ENCODE data around the gene LPP.

The LPP gene

DNA sequence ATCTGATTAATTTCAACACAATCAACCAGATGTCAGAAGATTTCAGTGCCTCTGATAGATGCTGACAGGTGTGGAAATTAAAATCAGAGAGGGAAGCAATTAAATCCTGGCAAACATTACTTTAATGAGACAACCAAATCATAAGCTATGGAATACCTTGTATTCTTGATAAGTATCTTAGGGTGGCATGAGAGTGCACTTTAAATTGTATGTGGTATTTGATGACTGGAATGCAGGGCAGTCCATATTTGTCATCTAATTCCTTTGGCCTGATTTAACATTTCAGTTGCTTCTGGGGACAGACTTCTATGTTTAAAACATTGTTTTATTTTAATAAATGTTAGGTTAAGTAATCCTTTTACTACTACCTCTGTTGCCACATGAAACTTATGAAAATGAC lies 184.1 kb downstream of the LPP start:
- no peak for DNase-seq (ENCODE audit: low read depth)

DNA sequence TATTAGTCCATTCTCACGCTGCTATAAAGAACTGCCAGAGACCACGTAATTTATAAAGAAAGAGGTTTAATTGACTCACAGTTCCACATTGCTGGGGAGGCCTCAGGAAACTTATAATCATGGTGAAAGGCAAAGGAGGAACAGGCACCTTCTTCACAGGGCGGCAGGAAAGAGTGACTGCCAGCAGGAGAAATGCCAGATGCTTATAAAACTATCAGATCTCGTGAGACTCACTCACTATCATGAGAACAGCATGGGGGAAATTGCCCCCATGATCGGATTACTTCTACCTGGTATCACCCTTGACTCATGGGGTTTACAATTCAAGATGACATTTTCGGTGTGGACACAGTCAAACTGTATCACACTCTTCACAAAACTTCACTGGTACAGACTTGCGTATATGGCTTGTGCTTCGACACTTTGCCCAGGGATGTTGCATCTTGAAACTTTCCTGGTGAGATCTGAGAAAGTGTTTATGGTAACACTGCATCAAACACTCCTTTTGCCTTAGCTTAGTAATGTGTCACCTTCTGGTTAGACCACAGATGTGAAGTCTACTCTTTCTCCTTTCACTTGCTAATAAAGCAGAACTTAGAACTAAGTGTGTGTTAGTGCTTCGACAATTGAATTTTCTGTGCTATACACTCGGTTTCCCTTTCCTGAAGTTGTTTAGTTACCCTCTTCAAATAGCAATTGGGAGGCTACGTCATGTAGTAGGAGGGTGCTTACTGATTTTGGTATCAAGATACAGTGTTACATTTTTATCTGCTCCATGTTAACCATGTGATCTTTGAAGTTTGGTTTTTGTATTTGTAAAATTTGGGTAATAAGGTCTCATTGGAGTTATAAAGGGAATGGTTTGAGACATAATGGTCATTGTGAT lies 185.7 kb downstream of the LPP start:
- DNase-seq (ENCODE audit: low read depth) = no peak

DNA sequence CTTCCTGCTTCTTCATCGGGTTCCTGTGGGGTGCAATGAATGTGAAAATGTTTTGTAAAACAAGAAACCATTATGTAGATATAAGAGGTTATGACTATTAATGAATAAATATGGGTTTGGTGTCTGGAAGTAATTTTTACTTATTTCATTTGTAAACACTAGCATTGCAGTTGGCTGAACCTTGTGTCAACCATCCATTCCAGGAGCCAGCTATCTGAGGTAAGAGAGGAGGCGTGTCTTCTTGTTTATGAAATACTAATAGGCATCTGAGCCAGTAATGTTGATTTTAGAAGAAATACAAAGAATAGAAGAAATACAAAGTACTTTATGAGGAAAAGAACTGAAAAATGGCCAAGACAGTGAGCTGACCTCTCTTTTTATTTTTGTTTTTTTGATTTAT lies 187.5 kb downstream of the LPP start:
- no peak for DNase-seq (ENCODE audit: low read depth)

DNA sequence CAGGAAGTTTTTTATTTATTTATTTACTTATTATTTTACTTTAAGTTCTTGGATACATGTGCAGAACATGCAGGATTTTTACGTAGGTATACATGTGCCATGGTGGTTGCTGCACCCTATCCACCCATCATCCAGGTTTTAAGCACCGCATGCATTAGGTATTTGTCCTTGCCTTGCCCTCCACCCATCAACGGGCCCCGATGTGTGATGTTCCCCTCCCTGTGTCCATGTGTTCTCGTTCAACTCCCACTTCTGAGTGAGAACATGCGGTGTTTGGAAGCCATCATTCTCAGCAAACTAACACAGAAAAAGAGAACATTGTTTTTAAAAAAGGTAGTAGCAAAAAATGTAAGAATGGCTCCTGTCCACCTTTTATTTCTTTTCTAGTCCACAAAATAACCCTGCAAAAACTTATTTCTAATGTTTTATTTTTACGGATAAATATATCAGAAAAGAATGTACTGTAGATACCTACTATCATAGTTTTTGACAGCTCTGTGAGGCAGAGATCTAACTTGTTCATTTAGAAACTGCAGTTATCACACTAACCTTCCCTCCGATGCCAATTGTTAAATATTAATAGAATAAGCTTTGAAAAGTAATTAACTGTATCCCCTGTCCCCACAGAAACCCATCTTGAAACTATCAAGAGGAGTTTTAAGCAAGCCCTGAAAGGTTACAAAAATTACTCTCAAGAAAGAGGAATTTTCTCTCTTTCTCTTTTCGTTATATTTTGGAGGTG lies 189.2 kb downstream of the LPP start:
- DNase-seq (ENCODE audit: low read depth) = no peak

DNA sequence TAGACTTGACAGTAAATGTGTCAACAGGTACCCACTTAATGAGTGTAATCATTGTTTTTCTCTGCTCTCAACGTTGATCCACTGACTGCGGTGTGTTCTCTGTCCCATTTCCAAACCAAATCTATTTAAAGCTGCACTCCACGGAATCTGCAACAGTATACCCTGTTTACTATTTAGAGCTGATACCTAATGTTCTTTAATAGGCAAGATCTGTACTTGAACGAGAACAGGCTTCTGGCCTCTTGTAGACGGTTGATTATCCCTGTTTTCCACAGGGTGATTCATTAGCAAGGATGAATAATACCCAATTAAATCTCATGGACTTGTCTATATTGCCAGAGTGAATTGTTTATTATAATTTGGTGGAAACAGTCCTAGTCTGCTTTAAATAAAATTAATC lies 189.9 kb downstream of the LPP start:
- no peak for DNase-seq (ENCODE audit: low read depth)

DNA sequence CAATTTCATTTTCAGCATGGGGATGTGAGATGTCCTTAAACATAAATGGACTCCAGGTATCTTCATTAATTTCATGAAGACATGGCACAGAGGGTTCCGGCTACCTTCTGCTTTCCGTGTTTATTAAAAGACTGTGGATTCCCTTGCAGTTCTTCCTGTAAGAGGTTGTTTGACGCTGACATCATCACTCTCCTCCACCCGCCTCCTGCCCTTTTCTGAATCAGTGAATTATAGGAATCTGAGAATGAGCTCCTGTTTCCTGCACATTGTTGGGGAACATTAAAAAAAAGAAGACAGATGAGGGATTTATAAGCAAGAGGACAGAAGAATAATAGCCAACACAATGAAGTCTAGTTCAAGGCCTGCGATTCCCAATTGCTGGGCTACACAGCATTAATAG lies 191.3 kb downstream of the LPP start:
- DNase-seq (ENCODE audit: low read depth) = no peak

DNA sequence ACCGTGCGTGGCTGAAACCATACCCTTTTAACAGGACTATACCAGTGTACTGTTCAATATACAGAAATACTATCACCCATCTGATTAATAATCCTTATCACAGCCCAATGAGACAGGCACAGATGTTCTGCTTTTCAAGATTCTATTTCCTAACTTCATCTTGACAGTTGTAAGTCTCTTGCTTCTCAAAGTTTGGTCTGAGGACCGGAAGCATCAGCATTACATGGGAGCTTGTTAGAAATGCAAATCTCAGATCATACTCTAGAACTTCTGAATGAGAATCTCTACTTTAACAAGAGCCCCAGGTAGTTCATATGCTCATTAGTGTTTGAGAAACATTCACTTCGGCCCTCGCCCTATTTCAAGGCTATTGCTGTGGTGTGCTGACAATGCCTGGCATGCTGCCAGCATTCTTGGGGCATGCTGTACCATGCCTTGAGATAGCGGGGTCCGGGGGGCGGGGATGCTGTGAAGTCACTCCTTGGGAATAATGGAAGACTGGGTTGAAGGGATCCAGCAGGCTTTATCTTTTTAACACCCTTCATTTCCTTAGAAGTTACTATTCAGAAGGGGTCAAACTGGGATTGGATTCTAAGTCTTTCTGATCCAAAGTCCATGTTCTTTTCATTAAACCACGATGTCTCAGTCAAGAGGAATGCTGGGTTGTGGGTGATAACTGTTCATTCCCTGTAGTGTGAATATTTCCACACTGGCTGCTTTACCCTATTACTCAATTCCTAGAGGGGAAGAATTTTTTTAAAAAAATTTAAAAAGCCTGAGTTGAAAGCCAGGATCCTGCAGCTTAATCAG lies 194.7 kb downstream of the LPP start:
- no peak for DNase-seq (ENCODE audit: low read depth)

DNA sequence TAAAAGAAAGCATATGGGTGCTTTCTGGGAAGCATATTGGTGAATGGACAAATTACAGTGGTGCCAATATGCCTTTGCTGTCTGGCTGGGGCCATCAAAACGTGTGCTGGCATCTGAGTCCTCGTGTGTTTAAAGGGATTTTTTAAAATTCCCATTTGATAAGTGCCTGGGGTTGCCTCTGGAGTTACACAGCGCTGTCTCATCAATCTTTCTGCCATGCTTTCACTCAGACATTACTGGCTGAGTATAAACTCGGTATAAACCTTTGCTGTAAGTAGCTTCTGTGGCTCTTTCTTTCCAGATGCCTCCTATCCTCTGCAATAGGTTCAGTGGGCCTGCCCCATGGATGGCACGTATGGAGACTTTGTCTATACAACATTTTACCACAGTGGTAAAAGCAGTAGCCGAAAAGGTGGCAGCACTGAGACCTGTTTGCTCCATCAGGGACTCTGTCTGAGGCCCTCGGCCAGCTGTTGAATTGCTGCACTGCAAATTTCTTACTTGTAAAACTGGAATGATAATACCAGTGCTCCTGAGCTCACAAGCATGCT lies 195.5 kb downstream of the LPP start:
- DNase-seq (ENCODE audit: low read depth) = no peak

DNA sequence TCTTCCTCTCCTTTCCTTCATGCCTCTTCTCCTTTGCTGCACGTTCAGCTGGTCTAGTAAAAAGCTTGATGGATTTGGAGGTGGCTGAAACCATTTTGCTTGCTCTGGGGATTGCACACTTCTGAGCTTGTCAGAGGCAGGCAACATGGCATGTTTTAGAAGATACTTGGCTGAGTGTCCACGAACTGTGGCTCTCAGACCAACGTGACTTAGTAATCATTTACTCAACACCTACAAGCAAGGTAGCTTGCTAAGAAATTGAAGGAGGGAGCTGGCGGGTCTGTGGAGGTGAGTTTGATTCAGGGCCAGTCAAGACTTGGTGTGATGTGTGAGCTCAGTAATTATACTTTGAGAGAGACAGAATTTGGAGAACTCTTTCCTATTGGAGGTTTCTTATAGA lies 196.0 kb downstream of the LPP start:
- DNase-seq (ENCODE audit: low read depth) = no peak

DNA sequence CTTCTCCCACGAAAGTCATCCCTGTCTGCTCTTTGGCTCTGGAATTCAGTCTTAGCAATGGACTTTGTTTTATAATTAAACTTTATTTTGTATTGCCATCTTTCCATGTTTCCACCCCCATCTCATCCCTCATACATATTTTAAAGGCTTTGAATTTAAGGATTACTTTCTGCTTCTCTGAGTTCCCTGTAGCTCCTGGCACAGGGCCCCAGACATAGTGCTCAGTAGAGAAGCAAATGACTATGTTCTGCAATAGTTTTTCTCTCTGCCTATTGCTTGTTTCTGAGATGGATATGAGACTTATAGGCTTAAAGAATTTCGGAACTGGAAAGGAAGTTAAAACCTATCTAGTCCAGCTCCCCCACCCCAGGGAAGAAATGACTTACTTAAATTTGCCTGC lies 197.0 kb downstream of the LPP start:
- DNase-seq (ENCODE audit: low read depth) = no peak

DNA sequence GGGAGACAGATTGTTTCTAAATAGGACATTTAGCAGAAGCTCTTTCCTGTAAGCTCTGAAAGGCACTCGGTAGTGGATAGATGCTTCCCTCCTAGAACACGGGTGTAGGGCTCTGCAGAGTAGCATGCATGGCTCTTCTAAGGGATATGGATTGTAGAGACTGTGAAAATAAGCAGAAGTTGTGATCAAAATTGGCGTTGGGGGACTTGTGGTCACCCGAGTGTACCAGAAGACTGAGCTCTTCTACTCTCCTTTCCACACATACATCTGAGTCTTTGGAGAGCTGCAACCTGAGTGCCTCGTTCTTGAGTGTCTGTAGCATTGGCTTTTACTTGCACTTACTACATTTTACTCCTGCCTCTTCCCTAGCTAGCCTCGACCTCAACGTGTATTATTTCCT lies 197.7 kb downstream of the LPP start:
- no peak for DNase-seq (ENCODE audit: low read depth)

DNA sequence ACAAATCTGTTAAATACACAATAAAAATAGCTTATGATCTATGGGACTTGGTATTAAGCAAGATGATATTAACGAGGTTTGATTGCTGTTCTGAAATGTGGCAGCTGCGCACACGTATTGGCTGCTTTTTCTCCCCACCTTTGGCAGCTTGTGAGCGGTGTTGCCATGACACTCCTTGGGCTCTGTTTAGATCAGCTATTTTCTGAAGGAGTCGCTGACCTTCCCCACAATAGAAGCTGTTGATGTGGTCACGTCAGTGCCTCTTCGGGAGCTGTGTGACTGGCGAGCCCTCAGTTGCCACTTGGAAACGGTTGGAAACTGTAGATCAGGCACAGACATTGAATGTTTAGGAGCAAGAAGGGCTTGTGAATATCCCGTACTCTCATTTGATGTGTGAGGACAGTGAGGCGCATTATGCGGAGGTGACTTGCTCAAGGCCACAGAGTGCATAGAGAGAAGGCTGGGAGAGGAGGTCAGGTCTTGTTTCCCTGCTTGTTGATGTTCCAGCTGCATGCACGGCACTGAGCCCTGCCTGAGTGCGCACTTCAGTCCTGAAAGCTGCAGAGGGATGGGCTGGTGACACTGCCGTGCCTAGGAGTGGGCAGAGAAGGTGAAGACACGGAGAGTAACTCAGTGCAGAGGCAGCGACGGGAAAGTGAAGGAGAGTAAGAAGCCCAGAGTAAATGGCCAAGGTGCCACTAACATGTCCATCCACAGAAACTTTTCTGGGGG lies 198.4 kb downstream of the LPP start:
- no peak for DNase-seq (ENCODE audit: low read depth)

DNA sequence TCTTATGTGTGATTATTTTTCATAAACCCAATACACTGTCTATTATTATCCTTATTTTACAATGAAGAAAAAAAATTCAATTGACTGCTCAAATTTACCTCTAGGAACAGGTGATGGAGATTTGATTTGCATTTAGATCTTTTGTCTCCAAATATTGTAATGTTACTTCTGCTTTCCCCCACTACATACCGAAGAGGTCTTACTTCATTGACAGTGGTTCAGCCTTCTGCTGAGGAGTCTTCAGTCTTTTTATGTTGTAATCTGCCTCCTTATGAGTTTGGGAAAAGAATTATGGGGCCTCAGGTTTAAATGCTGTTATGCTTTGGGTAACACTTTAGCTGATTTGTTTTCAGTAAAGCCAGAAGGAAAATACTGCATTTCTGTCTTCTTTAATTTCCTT lies 199.5 kb downstream of the LPP start:
- DNase-seq (ENCODE audit: low read depth) = no peak

DNA sequence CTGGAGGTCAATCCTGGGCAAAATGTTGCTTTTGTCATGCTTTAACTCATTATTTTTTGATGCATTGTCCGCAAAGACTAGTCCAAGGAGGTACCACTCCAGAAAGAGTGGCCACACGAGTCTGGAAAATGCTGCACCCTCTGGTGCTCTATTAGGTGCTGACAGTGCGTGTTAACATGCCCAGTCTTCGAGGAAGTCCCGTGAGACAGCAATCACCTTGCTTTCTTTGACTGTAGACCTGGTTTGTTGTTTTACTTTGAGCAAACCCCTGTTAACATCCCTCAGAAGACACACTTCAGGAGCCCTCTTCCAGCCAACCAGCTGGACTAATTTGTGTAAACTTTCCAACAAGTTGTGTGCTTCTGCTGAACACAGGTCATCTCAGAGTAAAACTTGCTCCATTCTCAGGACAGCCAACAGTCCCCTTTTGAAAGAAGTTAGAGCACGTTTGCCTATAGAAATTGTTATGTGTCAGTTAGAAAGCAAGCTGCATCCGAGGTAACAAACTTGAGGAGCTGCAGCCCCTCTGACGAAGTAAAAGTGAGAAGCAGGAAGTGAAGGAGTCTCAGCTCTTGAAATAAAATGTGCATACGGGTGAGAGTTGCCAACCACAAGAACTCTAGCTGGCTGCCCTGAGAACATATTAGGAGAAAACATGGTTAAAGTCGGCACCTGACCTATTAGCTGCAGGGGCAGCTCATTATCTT lies 205.0 kb downstream of the LPP start:
- DNase-seq (ENCODE audit: low read depth) = no peak

DNA sequence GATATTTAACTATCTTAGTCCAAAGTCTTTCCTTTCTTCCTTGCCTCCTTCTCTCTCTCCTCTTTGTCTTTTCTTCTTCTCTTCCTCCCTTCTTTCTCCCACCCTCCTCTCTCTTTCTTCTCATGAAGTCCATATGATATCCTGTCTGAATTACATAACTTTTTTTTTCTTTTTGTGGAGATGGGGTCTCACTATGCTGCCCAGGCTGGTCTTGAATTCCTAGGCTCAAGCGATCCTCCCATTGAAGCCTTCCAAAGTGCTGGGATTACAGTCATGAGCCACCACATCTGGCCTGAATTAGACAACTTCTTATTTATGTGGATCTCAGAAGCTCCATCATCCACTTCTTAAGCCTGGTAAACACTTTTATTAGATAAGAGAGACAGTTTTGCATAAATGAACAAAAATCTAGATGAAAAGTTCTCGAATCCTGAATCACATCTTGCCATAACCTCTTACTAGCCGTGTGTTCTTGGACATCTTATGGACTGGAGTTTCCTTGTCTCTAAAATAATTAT lies 206.5 kb downstream of the LPP start:
- DNase-seq (ENCODE audit: low read depth) = no peak

DNA sequence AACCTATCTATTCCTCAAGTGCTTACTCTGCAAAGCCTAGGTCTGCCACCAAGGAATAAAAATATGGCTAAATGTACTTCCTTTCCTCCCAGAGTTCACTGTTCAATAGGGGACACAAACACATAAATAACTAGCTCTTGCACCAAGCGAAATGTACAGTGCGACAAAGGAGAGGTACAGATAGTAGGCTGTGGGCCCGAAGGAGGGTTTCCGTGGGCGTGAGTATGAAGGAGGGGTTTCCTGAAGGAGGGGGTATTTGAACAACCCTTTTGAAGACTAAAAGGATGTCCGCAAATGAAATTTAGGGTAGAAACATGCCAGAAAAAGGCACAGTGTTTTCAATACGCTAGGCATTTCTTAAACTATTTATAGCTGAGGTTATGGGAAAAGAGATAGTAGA lies 207.9 kb downstream of the LPP start:
- no peak for DNase-seq (ENCODE audit: low read depth)

DNA sequence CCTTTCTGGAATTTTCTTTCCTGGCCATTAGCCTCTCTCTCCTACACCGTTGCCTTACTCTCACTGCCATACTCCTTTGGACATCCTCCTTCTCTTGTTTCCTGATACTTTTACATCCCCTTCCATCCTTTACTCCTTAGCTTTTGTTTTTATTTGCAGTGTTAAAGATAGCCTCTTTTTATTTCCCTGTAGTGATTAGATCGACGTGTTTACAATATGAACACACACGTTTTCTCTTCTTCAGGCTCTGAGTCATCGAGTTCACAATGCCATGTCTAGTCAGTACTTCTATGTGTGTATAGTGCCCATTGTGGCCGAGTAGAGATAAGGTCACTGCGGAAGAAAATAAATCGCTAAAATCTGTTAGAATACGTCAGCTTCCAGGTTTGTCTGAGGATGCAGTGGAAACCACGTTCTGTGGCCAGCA lies 208.5 kb downstream of the LPP start:
- DNase-seq (ENCODE audit: low read depth) = no peak

DNA sequence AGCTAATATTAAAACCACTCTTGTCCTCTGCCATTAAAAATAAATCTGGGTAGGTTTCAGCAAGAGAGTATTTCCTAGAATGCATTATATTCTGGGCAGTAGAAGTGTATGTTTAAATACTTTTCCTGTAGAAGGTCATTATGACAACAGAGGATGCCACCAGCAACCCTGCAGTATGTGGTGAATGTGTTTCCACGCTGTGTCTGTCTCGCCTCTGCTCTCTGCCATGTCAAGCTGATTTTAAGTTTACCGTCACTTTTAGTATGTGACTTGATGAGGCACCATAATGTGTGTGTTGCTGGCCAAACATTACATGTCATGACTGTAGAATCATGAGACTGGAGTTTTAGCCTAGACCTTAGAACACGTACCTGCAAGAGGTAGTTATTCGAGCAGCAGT lies 211.2 kb downstream of the LPP start:
- DNase-seq (ENCODE audit: low read depth) = no peak

DNA sequence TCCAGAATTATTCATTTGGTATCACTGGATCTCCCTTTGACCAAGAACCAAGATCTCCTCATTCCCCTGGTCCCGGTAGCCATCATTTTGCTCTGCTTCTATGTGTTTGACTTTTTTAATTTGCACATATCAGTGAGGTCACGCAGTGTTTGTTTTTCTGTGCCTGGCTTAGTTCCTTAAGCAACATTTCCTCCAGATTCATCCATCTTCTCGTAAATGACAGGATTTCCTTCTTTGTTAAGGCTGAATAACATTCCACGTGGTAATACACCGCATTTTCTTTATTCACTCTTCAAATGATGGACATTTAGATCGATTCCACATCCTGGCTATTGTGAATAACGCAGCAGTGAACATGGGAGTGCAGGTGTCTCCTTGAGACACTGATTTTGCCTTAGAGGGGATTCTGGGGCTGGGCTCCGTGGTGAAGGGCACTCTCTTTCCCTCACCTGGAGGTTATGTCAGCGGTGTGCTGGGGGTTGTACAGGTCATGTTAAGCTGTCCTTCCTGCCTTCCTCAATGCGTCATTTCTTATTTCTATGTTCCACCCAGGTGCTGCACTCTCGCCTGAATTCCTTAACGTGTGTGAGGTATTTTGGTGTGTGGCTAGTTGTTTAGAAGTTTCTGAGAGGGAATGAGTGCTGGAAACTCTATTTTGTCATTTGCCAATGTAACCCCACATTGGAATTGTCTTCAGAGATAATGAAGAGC lies 212.2 kb downstream of the LPP start:
- DNase-seq (ENCODE audit: low read depth) = no peak

DNA sequence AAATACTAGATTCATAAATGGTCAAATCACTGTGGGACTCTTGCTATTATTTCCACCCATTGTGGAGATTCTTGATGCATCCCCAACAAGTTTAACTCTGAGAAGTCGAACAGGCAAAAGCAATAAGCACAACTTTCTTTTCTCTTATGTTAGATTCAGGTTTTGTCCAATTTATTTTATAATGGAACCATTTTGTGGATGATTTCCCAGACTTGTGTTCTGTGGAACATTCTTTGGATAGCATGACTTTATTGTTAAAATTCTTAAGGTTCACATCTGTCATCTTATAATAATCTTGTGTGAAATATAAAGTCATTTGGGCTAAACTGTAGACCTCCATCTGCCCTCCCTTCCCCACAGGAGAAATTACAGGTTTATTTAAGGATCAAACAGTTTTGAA lies 213.7 kb downstream of the LPP start:
- DNase-seq (ENCODE audit: low read depth) = no peak

Data from stimulated activated CD8-positive, alpha-beta memory T cell treated with anti-CD3 and anti-CD28 coated beads, Interleukin-12 subunit alpha, Interleukin-12 subunit beta, amount 100 ng/mL, for 4 hours (primary cell).